GM23338 (cell line): ENCODE measurements around the gene CUEDC1. TPM values are rescaled to one million over a fixed set of nuclear protein-coding genes. Genes with fewer than 3 reads are reported as not detected.

Experiments used
- ATAC-seq: fragments of 200-7000 bp; cut with Tn5 transposase; 3 replicates; pipeline ENCODE4 v1.9.1; 2020
- DNase-seq: peaks from one replicate; pipeline ENCODE4 v3.0.0-alpha.2; 2015; ENCODE audit warnings: low spot score
- H2AFZ ChIP-seq: fragments of 200-600 bp; sonication (generic); 2 replicates; pipeline ENCODE4 v1.8.0; 2016; ENCODE audit warnings: antibody characterized with exemption, mild to moderate bottlenecking, moderate library complexity
- H3F3A ChIP-seq: fragments of 200-600 bp; sonication (generic); replicated peaks from 2 replicates; pipeline ENCODE4 v1.8.0; 2017; ENCODE audit warnings: antibody characterized with exemption, mixed run types, low read depth
- H3K27ac ChIP-seq: fragments of 200-600 bp; sonication (generic); 2 replicates; pipeline ENCODE4 v1.6.1; 2016; ENCODE audit warnings: low read depth
- H3K27me3 ChIP-seq: fragments of 200-600 bp; sonication (generic); 2 replicates; pipeline ENCODE4 v1.8.0; 2016; ENCODE audit warnings: mild to moderate bottlenecking, mixed run types, moderate library complexity; ENCODE audit not compliant: insufficient read depth
- H3K36me3 ChIP-seq: fragments of 200-600 bp; sonication (generic); 2 replicates; pipeline ENCODE4 v1.8.0; 2016; ENCODE audit warnings: mild to moderate bottlenecking; ENCODE audit not compliant: insufficient read depth
- H3K4me1 ChIP-seq: fragments of 200-600 bp; sonication (generic); 2 replicates; pipeline ENCODE4 v1.8.0; 2016; ENCODE audit warnings: mild to moderate bottlenecking, moderate library complexity; ENCODE audit not compliant: insufficient read depth
- H3K4me2 ChIP-seq: fragments of 200-600 bp; sonication (generic); 2 replicates; pipeline ENCODE4 v1.7.1; 2017; ENCODE audit warnings: mixed run types
- H3K4me3 ChIP-seq: fragments of 200-600 bp; sonication (generic); 2 replicates; pipeline ENCODE4 v1.6.1; 2016; ENCODE audit warnings: mixed run types
- H3K79me2 ChIP-seq: fragments of 200-600 bp; sonication (generic); replicated peaks from 2 replicates; pipeline ENCODE4 v1.8.0; 2017; ENCODE audit warnings: mild to moderate bottlenecking; ENCODE audit not compliant: insufficient read depth
- H3K9me2 ChIP-seq: fragments of 200-600 bp; sonication (generic); 2 replicates; pipeline ENCODE4 v1.8.0; 2017; ENCODE audit not compliant: insufficient read depth
- H4K20me1 ChIP-seq: fragments of 200-600 bp; sonication (generic); replicated peaks from 2 replicates; pipeline ENCODE4 v1.8.0; 2017; ENCODE audit warnings: mild to moderate bottlenecking; ENCODE audit not compliant: insufficient read depth
- H3K27ac Mint-ChIP-seq: 2 replicates; pipeline ENCODE4 v1.8.0; 2020; ENCODE audit warnings: inconsistent platforms, mild to moderate bottlenecking, moderate library complexity, mixed read lengths
- H3K27me3 Mint-ChIP-seq: 3 replicates; pipeline ENCODE4 v1.8.0; 2022; ENCODE audit warnings: low read depth, mild to moderate bottlenecking, moderate library complexity, mixed read lengths, inconsistent platforms; ENCODE audit not compliant: insufficient read depth, poor library complexity
- H3K36me3 Mint-ChIP-seq: 3 replicates; pipeline ENCODE4 v1.8.0; 2021; ENCODE audit warnings: low read depth, mild to moderate bottlenecking, inconsistent platforms, moderate library complexity, mixed read lengths
- H3K4me1 Mint-ChIP-seq: 3 replicates; pipeline ENCODE4 v1.8.0; 2020; ENCODE audit warnings: mild to moderate bottlenecking, inconsistent platforms, mixed read lengths
- H3K4me3 Mint-ChIP-seq: 3 replicates; pipeline ENCODE4 v1.8.0; 2021; ENCODE audit warnings: moderate library complexity, mild to moderate bottlenecking, inconsistent platforms, mixed read lengths
- H3K9me3 Mint-ChIP-seq: 3 replicates; pipeline ENCODE4 v1.8.0; 2020; ENCODE audit warnings: moderate library complexity, mild to moderate bottlenecking, inconsistent platforms, mixed read lengths
- CREB1 ChIP-seq: fragments of 250-450 bp; sonication (Bioruptor Pico); IDR thresholded peaks from 2 replicates; pipeline ENCODE4 v1.5.0; 2020; ENCODE audit warnings: low read depth, mild to moderate bottlenecking, moderate library complexity
- EZH2phosphoT487 ChIP-seq: fragments of 200-600 bp; sonication (generic); IDR thresholded peaks from one replicate; pipeline ENCODE4 v1.8.1; 2018; ENCODE audit warnings: antibody characterized with exemption; ENCODE audit not compliant: unreplicated experiment
- JUNB ChIP-seq: IDR thresholded peaks from one replicate; pipeline ENCODE4 v1.6.1; 2016; ENCODE audit warnings: antibody characterized with exemption; ENCODE audit not compliant: unreplicated experiment
- NANOG ChIP-seq: IDR thresholded peaks from 2 replicates; pipeline ENCODE4 v1.6.1; 2016; ENCODE audit warnings: antibody characterized with exemption, borderline replicate concordance
- POLR2AphosphoS5 ChIP-seq: IDR thresholded peaks from 2 replicates; pipeline ENCODE4 v1.6.1; 2016; ENCODE audit warnings: antibody characterized with exemption, low read depth
- ZNF114 ChIP-seq: fragments of 250-450 bp; sonication (Bioruptor Pico); IDR thresholded peaks from 2 replicates; pipeline ENCODE4 v1.5.0; 2020; ENCODE audit warnings: mild to moderate bottlenecking, moderate library complexity
- ZNF331 ChIP-seq: fragments of 250-450 bp; sonication (Bioruptor Pico); IDR thresholded peaks from 2 replicates; pipeline ENCODE4 v1.5.0; 2020; ENCODE audit warnings: low read depth, mild to moderate bottlenecking, moderate library complexity
- polyA plus RNA-seq: library from polyadenylated mRNA; unstranded; fragments of >200 nt; fragmentation: Nextera tagmentation; extraction: Ambion mirVana; gene quantifications from 2 replicates; pipeline ENCODE4 v1.2.1, GENCODE V29; 2016
- total RNA-seq: library from RNA; depleted of rRNA; stranded (reverse); fragments of >200 nt; shearing (Covaris generic); gene quantifications from 2 replicates; pipeline ENCODE4 v1.2.3, GENCODE V29; 2014
- TF ChIP-seq, protein P1 (sequence below): IDR thresholded peaks from 2 replicates; pipeline ENCODE4 v1.6.1; 2016; ENCODE audit warnings: antibody characterized with exemption
- TF ChIP-seq, protein P2 (sequence below): IDR thresholded peaks from one replicate; pipeline ENCODE4 v1.6.1; 2018; ENCODE audit warnings: antibody characterized with exemption; ENCODE audit not compliant: unreplicated experiment
- TF ChIP-seq, protein P3 (sequence below), 2 experiments: fragments of 200-600 bp in 1 of 2; sonication (generic) in 1 of 2; conservative IDR thresholded peaks; 2 replicates each; pipeline versions ENCODE4 v1.5.1 to v1.6.1; 2016 to 2017; ENCODE audit warnings: antibody characterized with exemption in 2 of 2, low read depth in 2 of 2, mild to moderate bottlenecking in 2 of 2, moderate library complexity in 1 of 2
- TF ChIP-seq, protein P4 (sequence below): fragments of 250-450 bp; sonication (Bioruptor Pico); IDR thresholded peaks from 2 replicates; pipeline ENCODE4 v1.5.0; 2020; ENCODE audit warnings: mild to moderate bottlenecking, moderate library complexity

CUEDC1 gene
- total and polyA plus RNA-seq, 2 experiments from 2014 or later = 3.0 to 7.7 TPM

DNA sequence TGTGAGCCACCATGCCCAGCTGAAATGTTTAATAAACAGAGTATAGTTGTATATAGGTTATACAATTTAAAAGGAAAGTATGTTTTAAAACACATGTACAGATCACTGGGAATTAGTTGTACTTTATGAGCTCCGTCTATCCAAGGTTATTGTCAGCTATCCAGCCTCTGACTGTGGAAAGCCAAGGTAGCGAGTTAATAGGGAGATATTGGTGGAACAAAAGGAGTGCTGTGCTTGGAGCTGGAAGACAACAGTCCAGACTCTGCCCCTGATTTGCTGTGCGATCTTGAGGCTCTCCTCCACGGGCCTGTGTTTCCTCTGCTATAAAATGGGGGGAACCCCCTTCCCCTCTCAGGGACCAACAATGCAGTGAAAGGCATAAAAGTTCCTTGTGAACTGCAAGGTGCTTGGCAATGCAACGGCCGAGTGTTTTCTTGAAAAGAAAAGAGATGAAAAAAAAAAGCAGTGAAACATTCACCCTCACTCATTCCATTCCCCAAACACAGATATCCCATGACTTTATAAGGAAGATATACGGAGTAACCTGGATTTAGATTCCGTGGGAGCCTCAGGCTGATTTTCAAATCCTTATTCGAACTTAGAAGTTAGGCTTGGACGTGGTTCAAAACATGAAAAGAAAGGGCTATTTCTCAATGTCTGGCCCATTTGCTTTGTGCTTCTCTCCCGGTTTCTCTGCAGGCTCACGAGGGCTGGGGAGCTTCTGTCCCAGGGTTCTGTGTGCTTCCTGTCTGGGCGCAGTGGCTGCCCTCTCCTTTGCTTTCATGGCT, 34.1 kb downstream of the CUEDC1 start (continued):
- TF ChIP-seq, protein P1, sequence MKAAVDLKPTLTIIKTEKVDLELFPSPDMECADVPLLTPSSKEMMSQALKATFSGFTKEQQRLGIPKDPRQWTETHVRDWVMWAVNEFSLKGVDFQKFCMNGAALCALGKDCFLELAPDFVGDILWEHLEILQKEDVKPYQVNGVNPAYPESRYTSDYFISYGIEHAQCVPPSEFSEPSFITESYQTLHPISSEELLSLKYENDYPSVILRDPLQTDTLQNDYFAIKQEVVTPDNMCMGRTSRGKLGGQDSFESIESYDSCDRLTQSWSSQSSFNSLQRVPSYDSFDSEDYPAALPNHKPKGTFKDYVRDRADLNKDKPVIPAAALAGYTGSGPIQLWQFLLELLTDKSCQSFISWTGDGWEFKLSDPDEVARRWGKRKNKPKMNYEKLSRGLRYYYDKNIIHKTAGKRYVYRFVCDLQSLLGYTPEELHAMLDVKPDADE = no peak
- TF ChIP-seq ZNF331 (CRISPR knock-in tag) (no peak), POLR2AphosphoS5 (no peak), CREB1 (CRISPR knock-in tag) (no peak)
- TF ChIP-seq, protein P2, sequence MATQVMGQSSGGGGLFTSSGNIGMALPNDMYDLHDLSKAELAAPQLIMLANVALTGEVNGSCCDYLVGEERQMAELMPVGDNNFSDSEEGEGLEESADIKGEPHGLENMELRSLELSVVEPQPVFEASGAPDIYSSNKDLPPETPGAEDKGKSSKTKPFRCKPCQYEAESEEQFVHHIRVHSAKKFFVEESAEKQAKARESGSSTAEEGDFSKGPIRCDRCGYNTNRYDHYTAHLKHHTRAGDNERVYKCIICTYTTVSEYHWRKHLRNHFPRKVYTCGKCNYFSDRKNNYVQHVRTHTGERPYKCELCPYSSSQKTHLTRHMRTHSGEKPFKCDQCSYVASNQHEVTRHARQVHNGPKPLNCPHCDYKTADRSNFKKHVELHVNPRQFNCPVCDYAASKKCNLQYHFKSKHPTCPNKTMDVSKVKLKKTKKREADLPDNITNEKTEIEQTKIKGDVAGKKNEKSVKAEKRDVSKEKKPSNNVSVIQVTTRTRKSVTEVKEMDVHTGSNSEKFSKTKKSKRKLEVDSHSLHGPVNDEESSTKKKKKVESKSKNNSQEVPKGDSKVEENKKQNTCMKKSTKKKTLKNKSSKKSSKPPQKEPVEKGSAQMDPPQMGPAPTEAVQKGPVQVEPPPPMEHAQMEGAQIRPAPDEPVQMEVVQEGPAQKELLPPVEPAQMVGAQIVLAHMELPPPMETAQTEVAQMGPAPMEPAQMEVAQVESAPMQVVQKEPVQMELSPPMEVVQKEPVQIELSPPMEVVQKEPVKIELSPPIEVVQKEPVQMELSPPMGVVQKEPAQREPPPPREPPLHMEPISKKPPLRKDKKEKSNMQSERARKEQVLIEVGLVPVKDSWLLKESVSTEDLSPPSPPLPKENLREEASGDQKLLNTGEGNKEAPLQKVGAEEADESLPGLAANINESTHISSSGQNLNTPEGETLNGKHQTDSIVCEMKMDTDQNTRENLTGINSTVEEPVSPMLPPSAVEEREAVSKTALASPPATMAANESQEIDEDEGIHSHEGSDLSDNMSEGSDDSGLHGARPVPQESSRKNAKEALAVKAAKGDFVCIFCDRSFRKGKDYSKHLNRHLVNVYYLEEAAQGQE = no peak

DNA sequence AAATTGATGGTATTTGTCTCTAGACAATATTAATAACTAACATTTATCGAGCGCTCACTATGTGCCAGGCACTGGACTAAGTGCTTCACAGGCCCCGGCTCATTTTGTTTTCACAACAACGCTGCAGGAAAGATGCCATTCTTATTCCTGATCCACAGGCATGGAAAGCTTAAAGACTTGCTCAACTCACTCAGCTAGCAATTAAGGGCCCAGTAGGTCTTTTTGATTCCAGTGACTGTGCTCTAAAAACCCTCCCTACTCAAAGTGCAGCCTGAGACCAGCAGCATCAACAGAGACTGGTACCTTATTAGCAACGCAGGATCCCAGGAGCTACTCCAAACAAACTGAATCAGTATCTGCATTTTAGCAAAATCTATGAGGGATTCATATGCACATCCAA, 35.3 kb downstream of the CUEDC1 start:
- Histone ChIP-seq H3K27ac (no peak overlapping the region), H3K36me3 (no peaks in the 10 kb centered on the region), H3K4me2 (no peak overlapping the region), H3F3A (peaks cover 9% of the 10 kb centered on the region; the same call in 1 of the 2 replicates), H3K27me3 (no peaks in the 10 kb centered on the region), H3K79me2 (no peaks in the 10 kb centered on the region), H2AFZ (no peak overlapping the region), H3K4me3 (no peak overlapping the region), H3K9me2 (no peaks in the 10 kb centered on the region), H4K20me1 (no peaks in the 10 kb centered on the region), H3K4me1 (peaks cover 27% of the 10 kb centered on the region)
- H3K27ac Mint-ChIP-seq = no peak overlapping the region
- H3K4me3 Mint-ChIP-seq = no peak overlapping the region
- H3K9me3 Mint-ChIP-seq = no peaks in the 10 kb centered on the region
- H3K36me3 Mint-ChIP-seq = no peaks in the 10 kb centered on the region
- peaks cover 2% of the 10 kb centered on the region for H3K27me3 Mint-ChIP-seq
- ATAC-seq = no peak
- DNase-seq = no peak
- H3K4me1 Mint-ChIP-seq = peaks cover 43% of the 10 kb centered on the region
- TF ChIP-seq ZNF331 (CRISPR knock-in tag) = no peak
- no peak for TF ChIP-seq ZNF114 (CRISPR knock-in tag)
- TF ChIP-seq JUNB = no peak
- TF ChIP-seq, protein P3, sequence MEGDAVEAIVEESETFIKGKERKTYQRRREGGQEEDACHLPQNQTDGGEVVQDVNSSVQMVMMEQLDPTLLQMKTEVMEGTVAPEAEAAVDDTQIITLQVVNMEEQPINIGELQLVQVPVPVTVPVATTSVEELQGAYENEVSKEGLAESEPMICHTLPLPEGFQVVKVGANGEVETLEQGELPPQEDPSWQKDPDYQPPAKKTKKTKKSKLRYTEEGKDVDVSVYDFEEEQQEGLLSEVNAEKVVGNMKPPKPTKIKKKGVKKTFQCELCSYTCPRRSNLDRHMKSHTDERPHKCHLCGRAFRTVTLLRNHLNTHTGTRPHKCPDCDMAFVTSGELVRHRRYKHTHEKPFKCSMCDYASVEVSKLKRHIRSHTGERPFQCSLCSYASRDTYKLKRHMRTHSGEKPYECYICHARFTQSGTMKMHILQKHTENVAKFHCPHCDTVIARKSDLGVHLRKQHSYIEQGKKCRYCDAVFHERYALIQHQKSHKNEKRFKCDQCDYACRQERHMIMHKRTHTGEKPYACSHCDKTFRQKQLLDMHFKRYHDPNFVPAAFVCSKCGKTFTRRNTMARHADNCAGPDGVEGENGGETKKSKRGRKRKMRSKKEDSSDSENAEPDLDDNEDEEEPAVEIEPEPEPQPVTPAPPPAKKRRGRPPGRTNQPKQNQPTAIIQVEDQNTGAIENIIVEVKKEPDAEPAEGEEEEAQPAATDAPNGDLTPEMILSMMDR (conservative IDR thresholded peaks at IDR 0.05; ENCODE audit: low read depth in 2 of 2) = no peak
- TF ChIP-seq EZH2phosphoT487 = no peak
- no peak for TF ChIP-seq CREB1 (CRISPR knock-in tag)
- TF ChIP-seq, protein P4, sequence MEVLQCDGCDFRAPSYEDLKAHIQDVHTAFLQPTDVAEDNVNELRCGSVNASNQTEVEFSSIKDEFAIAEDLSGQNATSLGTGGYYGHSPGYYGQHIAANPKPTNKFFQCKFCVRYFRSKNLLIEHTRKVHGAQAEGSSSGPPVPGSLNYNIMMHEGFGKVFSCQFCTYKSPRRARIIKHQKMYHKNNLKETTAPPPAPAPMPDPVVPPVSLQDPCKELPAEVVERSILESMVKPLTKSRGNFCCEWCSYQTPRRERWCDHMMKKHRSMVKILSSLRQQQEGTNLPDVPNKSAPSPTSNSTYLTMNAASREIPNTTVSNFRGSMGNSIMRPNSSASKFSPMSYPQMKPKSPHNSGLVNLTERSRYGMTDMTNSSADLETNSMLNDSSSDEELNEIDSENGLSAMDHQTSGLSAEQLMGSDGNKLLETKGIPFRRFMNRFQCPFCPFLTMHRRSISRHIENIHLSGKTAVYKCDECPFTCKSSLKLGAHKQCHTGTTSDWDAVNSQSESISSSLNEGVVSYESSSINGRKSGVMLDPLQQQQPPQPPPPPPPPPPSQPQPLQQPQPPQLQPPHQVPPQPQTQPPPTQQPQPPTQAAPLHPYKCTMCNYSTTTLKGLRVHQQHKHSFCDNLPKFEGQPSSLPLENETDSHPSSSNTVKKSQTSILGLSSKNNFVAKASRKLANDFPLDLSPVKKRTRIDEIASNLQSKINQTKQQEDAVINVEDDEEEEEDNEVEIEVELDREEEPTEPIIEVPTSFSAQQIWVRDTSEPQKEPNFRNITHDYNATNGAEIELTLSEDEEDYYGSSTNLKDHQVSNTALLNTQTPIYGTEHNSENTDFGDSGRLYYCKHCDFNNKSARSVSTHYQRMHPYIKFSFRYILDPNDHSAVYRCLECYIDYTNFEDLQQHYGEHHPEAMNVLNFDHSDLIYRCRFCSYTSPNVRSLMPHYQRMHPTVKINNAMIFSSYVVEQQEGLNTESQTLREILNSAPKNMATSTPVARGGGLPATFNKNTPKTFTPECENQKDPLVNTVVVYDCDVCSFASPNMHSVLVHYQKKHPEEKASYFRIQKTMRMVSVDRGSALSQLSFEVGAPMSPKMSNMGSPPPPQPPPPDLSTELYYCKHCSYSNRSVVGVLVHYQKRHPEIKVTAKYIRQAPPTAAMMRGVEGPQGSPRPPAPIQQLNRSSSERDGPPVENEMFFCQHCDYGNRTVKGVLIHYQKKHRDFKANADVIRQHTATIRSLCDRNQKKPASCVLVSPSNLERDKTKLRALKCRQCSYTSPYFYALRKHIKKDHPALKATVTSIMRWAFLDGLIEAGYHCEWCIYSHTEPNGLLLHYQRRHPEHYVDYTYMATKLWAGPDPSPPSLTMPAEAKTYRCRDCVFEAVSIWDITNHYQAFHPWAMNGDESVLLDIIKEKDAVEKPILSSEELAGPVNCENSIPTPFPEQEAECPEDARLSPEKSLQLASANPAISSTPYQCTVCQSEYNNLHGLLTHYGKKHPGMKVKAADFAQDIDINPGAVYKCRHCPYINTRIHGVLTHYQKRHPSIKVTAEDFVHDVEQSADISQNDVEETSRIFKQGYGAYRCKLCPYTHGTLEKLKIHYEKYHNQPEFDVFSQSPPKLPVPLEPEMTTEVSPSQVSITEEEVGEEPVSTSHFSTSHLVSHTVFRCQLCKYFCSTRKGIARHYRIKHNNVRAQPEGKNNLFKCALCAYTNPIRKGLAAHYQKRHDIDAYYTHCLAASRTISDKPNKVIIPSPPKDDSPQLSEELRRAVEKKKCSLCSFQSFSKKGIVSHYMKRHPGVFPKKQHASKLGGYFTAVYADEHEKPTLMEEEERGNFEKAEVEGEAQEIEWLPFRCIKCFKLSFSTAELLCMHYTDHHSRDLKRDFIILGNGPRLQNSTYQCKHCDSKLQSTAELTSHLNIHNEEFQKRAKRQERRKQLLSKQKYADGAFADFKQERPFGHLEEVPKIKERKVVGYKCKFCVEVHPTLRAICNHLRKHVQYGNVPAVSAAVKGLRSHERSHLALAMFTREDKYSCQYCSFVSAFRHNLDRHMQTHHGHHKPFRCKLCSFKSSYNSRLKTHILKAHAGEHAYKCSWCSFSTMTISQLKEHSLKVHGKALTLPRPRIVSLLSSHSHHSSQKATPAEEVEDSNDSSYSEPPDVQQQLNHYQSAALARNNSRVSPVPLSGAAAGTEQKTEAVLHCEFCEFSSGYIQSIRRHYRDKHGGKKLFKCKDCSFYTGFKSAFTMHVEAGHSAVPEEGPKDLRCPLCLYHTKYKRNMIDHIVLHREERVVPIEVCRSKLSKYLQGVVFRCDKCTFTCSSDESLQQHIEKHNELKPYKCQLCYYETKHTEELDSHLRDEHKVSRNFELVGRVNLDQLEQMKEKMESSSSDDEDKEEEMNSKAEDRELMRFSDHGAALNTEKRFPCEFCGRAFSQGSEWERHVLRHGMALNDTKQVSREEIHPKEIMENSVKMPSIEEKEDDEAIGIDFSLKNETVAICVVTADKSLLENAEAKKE (CRISPR knock-in tag) = no peak
- TF ChIP-seq NANOG = no peak
